ENCODE results near the gene CCT6A.
"Not testable (repeated sequence)": the region's sequence is repeated elsewhere in the genome, so short reads cannot be mapped to it uniquely, and the experiment has no call there.

Gene CCT6A, protein sequence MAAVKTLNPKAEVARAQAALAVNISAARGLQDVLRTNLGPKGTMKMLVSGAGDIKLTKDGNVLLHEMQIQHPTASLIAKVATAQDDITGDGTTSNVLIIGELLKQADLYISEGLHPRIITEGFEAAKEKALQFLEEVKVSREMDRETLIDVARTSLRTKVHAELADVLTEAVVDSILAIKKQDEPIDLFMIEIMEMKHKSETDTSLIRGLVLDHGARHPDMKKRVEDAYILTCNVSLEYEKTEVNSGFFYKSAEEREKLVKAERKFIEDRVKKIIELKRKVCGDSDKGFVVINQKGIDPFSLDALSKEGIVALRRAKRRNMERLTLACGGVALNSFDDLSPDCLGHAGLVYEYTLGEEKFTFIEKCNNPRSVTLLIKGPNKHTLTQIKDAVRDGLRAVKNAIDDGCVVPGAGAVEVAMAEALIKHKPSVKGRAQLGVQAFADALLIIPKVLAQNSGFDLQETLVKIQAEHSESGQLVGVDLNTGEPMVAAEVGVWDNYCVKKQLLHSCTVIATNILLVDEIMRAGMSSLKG

DNA sequence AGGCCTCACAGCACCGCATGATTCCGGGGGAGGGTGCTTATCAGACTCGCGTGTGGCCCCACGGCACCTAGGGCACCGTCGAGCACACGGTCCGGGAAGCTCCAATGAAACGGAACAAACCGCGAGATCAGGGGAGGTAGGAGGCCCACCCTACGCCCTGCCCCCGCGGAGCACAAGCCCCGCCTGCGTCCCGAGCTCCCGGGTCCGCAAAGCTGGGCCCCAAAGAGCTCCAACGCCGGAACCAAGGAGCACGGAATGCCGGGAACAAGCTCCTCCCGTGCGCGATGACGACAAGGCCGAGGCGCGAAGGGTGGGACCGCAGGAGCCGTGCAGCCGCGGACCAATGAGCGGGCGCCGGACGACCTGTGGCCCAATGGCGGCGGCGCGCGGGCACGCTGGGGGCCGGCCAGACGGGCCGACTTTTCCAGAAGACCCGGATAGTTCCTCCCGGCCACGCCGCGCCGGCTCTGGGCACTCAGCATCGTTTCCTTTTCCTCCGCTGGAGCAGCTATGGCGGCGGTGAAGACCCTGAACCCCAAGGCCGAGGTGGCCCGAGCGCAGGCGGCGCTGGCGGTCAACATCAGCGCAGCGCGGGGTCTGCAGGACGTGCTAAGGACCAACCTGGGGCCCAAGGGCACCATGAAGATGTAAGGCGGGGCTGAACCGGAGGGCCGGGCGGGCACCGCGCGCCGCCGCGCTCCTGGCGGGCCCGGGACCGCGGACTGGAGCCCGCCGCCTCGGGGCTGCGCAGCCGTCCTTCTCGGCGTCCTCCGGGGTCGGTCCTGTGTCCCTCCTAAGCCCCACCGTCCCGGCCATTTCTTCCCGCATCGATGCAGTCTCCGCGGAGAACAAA is at the start of gene CCT6A, which contains the start of gene PSPH:
CCT6A (plus strand) TSS at position 427 of the 853 bp plus-strand sequence; CDS start at position 511, 84 bp downstream.
PSPH (minus strand) TSS at position 106 of the 853 bp plus-strand sequence. CDS start 30,232 bp downstream, outside the sequence.
- DNase-seq: peak; percentile 86 to 90

- DNase-seq: no peak
These were observed 47.8 kb upstream of the CCT6A start for GRCh38 chr7:56003749-56004148.

- no peak for DNase-seq
These were observed 44.4 kb upstream of the CCT6A start for GRCh38 chr7:56007167-56007652.

DNA sequence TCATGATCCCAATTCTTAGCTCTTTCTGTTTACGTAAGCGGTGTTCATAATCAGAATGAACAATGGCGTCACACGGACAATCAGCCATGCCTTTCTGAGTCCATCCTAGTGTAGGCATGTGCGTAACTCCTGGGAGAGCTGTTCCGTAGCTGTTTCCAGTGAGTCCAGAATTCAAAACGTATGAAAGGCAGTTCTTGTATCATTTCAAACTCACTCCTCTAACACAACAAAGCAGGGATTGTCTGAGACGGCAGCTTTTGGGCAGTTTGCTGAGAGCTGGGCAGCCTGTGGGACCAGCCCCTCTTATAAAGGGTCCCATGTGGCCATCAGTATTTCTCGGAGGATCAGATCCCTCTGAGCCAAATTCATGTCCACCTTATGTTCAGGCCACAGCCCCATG is 43.7 kb upstream of the CCT6A start:
- DNase-seq: no peak

GRCh38 chr7:56009695-56010094 is 41.9 kb upstream of the CCT6A start:
- DNase-seq: no peak

- DNase-seq: not testable (repeated sequence)
These were observed 34.5 kb upstream of the CCT6A start for GRCh38 chr7:56017015-56017414.

- DNase-seq: no peak
These were observed 32.1 kb upstream of the CCT6A start for GRCh38 chr7:56019501-56019900.

DNA sequence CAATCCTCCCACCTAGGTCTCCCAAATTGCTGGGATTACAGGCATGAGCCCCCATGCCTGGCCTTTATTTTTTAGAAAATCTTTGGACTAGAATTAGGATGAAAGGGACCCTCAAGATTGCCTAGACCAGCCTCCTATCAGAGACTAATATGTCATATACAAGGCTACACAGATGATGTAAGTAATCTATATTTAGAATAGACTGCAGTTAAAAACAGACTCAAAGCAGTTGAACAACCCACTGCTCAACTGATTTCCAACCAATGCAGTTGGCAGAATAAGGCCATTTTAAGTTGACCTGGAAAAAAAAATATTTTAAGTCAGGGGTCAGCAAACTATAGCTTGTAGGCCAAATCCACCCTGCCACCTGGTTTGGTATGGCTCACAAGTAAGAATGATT is 28.1 kb upstream of the CCT6A start:
- DNase-seq: no peak

GRCh38 chr7:56026538-56026937 is 25.0 kb upstream of the CCT6A start:
- DNase-seq: no peak

GRCh38 chr7:56028942-56029630 is 22.5 kb upstream of the CCT6A start:
- DNase-seq: no peak

GRCh38 chr7:56030340-56030739 is 21.2 kb upstream of the CCT6A start:
- DNase-seq: no peak

DNA sequence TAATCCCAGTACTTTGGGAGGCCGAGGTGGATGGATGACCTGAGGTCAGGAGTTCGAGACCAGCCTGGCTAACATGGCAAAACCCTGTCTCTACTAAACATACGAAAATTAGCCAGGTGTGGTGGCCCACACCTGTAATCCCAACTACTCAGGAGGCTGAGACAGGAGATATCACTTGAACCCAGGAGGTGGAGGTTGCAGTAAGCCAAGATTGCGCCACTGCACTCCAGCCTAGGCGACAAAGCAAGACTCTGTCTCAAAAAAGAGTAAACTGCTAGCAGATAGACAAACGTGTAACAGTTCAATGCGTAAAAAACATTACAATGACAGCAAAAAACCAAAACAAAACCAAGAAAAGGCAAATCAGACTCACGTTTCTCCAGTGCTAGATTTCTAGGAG is 20.0 kb upstream of the CCT6A start:
- DNase-seq: not testable (repeated sequence)

DNA sequence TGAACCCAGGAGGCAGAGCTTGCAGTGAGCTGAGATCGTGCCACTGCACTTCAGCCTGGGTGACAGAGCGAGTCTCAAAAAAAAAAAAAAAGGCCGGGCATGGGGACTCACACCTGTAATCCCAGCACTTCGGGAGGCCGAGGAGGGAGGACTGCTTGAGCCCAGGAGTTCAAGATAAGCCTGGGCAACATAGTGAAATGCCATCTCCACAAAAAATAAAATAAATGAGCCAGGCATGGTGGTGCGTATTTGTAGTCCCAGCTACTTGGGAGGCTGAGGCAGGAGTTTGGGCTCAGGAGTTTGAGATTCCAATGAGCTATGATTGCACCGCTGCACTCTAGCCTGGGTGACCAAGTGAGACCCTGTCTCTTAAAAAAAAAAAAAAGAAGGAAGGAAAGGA is 19.0 kb upstream of the CCT6A start:
- DNase-seq: not testable (repeated sequence)

- DNase-seq: peak; percentile 24 to 71
These were observed 17.7 kb upstream of the CCT6A start for GRCh38 chr7:56033671-56034432.

GRCh38 chr7:56040730-56041129 is 10.8 kb upstream of the CCT6A start:
- no peak for DNase-seq

GRCh38 chr7:56045758-56046157 is 5.8 kb upstream of the CCT6A start:
- DNase-seq: not testable (repeated sequence)

DNA sequence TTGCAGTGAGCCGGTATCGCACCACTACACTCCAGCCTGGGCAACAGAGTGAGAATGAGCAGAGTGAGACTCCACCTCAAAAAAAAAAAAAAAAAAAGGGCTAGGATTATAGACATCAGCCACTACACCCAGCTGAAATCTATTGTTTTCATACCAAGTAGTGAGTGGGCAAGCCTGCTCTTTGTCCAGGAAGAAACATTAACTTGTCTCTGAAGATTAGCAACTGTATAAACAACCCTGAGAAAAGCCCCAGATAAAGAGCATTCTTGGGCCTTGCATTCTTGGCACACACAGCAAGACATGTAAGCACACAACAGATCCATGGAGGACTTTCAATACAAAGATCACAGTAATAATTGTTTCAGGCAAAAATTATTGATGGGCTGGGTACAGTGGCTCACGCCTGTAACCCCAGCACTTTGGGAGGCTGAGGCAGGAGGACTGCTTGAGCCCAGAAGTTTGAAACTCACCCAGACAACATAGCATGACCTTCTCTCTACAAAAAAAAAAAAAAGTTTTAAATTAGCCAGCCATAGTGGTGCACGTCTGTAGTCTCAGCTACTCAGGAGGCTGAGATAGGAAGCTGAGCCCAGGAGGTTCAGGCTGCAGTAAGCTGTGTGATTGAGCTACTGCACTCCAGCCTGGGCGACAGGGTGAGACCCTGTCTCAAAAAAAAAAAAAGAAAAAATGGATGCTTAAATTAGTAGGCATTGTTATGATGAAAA is 4.7 kb upstream of the CCT6A start:
- no peak for DNase-seq

GRCh38 chr7:56047446-56048116 is 4.0 kb upstream of the CCT6A start:
- not testable (repeated sequence) for DNase-seq

GRCh38 chr7:56048245-56048644 is 3.3 kb upstream of the CCT6A start:
- DNase-seq: no peak

- DNase-seq: not testable (repeated sequence)
These were observed 2.8 kb upstream of the CCT6A start for GRCh38 chr7:56048763-56049162.

- DNase-seq: no peak
These were observed 569 bp upstream of the CCT6A start for GRCh38 chr7:56051053-56051338.
